GM21515 (cell line): ENCODE measurements around the gene EDIL3.
"Not testable (repeated sequence)": the region's sequence is repeated elsewhere in the genome, so short reads cannot be mapped to it uniquely, and the experiment has no call there.

Source experiments
- ATAC-seq: cut with Tn5 transposase; IDR thresholded peaks from one replicate; pipeline ENCODE4 v1.9.1; 2021; ENCODE audit not compliant: unreplicated experiment

EDIL3 gene

GRCh38 chr5:84191281-84191680 lies 193.4 kb downstream of the EDIL3 start:
- ATAC-seq, result no peak

- no peak for ATAC-seq
Observed at GRCh38 chr5:84184857-84185256, 199.8 kb downstream of the EDIL3 start.

GRCh38 chr5:84181093-84181492 lies 203.6 kb downstream of the EDIL3 start:
- ATAC-seq, result no peak

- ATAC-seq, result no peak
Observed at GRCh38 chr5:84168841-84169240, 215.8 kb downstream of the EDIL3 start.

- ATAC-seq, result no peak
Observed at GRCh38 chr5:84163671-84164070, 221.0 kb downstream of the EDIL3 start.

- ATAC-seq, result no peak
Observed at GRCh38 chr5:84162695-84163094, 222.0 kb downstream of the EDIL3 start.

GRCh38 chr5:84160650-84161049 lies 224.0 kb downstream of the EDIL3 start:
- not testable (repeated sequence) for ATAC-seq

GRCh38 chr5:84149094-84149493 lies 235.6 kb downstream of the EDIL3 start:
- ATAC-seq, result no peak

GRCh38 chr5:84148651-84149050 lies 236.0 kb downstream of the EDIL3 start:
- ATAC-seq, result no peak

- ATAC-seq, result no peak
Observed at GRCh38 chr5:84137541-84137940, 247.1 kb downstream of the EDIL3 start.

- ATAC-seq, result no peak
Observed at GRCh38 chr5:84131372-84131771, 253.3 kb downstream of the EDIL3 start.

- ATAC-seq, result no peak
Observed at GRCh38 chr5:84130006-84130580, 254.6 kb downstream of the EDIL3 start.

GRCh38 chr5:84125216-84125615 lies 259.5 kb downstream of the EDIL3 start:
- ATAC-seq, result no peak

- no peak for ATAC-seq
Observed at GRCh38 chr5:84119252-84119651, 265.4 kb downstream of the EDIL3 start.

- no peak for ATAC-seq
Observed at GRCh38 chr5:84118551-84118950, 266.1 kb downstream of the EDIL3 start.

- no peak for ATAC-seq
Observed at GRCh38 chr5:84115727-84116126, 269.0 kb downstream of the EDIL3 start.

GRCh38 chr5:84113246-84114105 lies 271.2 kb downstream of the EDIL3 start:
- ATAC-seq, result no peak

GRCh38 chr5:84092738-84093137 lies 291.9 kb downstream of the EDIL3 start:
- no peak for ATAC-seq

- ATAC-seq, result no peak
Observed at GRCh38 chr5:84091127-84091799, 293.4 kb downstream of the EDIL3 start.

GRCh38 chr5:84088996-84089395 lies 295.7 kb downstream of the EDIL3 start:
- ATAC-seq, result no peak

GRCh38 chr5:84086511-84086910 lies 298.2 kb downstream of the EDIL3 start:
- ATAC-seq, result no peak
